ENCODE data around the gene PFKL.

GRCh38 chr21:44357064-44357837 is 57.4 kb downstream of the PFKL start:
- TF ChIP-seq EZH2phosphoT487 (IDR thresholded peaks at IDR 0.05; ENCODE audit: insufficient read depth, low read depth) (no peak), EZH2 (IDR thresholded peaks at IDR 0.05; ENCODE audit: insufficient read depth, poor library complexity, severe bottlenecking) (no peak)
